ENCODE measurements around the gene ZNF618.

Gene ZNF618

DNA sequence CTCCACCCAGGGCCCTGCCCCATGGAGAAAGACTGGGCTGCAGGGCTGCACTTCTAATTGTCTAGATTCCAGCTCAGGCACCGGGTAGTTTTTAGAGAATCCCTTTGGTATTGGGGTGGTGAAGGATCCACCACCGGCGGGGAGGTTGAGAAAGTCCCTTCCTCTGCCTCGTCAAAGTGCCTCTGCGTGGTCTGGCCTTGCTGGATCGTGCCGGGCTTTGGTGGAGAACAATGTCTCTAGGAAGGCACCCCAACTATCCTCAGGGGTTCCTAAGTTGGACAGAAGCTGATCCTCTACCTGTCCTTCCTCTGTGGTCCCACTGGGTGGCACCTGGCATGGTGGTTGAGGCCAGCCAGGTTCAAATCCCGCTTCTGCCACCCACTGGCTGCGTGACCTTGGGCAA is 209.3 kb downstream of the ZNF618 start:
- no peak for DNase-seq

DNA sequence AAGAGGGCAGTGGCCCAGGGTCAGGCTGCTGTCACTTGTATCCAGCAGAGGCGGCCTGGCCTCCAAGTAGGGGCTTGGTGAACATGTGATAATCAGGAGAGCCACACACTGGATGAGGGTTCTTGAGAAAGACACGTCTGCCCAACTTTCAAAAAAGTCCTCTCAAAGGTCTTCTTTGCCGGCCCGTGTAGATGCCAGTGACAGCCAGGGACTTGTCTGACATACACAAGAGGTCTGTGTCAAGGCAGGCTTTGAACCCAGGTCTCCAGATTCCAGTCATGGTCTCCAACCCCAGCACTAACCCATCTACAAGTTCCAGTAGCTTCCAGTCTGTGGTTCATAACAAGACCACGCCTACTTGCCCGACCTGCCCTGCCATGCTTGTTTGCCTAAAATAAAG is 209.9 kb downstream of the ZNF618 start:
- DNase-seq = no peak

DNA sequence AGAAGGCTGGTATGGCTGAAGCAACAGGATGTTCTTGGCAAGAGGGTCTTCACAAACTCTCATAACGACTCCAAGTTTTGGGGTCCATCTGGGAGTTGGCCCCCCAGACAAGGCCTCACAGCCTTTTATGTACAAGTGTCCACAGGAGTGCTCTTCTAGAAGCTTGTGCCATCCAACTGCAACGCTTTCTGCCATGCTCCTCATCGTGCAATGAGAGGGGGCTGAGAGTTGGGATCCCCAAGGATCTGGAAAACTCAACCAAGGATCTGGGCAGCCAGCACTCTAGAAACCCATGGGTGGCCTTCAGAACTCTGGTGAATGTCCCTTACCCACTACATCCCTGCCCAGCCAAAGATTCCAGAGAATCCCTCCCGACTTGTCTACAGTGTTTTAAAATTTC is 210.5 kb downstream of the ZNF618 start:
- no peak for DNase-seq

DNA sequence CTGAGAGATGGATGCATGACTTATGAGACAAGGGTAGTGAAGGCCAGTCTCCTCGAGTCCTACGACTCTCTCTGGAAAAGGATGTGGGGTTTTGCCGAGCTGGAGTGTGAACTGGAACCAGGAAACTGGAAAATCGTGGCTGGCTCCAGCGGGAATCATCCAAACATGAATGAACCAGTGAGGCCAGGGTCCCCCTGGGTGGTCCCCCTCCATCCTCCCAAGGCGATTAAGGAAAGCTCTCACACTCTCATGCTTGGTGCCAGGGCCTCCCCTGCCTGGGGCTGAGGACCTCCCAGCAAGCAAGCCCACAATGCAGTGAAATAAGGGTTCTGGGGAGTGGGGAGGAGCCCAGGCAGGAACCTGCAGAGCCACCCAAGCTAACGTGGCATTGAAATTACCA is 211.6 kb downstream of the ZNF618 start:
- no peak for DNase-seq

DNA sequence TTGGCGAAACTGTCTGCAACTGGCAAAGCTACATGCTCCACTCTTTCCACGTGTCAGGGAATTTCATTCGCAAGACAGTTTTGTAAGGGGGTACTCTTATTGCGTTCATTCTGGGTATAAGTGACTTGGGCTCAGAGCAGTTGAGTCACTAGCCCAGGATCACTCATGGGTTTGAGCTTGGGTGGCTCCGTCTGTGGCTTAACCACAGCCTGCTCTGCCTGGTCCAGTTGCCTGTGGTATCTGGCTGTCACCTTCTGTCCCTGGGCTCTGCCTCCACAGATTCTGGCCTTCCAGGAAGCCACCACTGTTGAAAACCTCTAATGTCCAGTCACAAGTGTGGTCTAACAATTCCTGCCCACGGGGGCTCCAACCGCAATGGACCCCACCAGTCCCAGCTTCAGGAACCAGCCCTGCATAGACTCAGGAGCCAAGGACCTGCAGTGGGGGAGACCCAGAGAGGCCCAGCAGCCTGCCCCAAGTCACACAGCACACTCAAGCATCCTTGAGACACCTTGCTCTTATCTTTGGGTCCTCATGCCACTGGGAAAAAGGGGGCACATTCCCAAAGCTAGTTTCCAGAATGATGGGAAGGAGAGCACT is 212.6 kb downstream of the ZNF618 start:
- DNase-seq = no peak

DNA sequence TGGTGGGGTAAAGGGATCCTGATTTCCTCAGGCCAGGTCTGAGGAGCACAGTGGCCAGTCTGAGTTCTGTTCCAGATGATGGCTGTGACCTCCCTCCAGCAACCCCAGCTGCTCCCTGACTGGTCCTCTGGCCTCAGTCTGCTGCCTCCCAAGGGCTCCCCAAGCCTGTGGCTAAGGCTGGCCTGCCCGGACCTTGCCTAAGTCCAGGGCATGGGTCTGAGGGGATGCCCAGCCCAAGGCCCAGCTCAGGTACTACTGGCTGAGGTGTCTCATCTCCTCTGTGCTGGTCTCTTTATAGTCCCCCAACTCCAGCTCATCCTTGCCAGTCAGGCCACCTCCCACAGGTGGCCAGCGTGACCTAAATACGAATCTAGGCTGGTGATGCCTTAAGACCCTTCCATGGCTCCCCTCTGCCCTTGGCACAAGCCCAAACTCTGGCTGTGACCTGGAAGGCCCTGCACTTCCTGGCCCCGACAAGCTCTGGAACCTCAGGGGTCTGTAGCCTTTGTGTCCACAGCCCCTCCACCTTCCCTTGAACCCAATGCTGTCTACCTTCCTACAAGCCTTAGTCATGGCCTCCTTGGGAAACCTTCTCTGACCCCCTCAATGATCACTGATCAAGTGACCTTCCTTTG is 213.2 kb downstream of the ZNF618 start:
- DNase-seq = no peak

DNA sequence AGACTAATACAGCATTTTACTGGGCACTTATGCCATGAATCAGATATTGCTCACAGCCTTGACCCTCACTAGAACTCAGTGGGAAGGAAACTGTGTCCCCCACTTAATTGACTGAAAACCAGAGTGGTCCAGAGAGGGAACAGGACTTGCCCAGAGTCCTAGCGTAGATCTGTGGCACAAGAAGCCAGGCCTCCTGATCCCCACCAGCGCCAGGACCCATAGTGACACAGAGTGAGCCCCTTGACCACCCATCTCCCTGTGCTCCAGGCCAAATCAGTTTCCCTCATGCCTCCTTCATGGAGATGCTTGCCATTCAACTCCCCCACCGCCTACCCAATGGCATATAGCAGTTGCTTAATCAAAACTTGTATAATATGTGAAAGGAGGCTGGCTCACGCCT is 214.7 kb downstream of the ZNF618 start:
- no peak for DNase-seq

DNA sequence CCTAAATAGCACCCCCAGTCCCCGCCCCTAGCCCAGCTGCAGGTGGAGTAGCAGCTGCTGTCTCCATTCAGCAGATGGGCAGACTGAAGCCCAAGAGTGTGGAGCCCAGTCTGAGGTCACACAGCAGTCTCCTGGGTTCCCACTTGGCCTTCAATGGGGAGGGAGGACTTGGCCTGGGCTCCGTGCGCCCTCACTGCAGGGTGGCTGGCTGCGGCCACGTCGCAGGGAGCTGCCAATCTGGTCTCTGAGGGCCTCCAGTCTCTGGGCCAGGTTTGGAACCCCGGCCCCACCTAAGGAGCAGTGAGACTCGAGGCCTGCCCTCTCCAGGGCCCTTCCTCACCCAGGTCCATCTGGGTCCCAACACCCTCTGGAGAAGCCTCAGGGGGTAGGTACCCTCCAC is 215.6 kb downstream of the ZNF618 start:
- no peak for DNase-seq

DNA sequence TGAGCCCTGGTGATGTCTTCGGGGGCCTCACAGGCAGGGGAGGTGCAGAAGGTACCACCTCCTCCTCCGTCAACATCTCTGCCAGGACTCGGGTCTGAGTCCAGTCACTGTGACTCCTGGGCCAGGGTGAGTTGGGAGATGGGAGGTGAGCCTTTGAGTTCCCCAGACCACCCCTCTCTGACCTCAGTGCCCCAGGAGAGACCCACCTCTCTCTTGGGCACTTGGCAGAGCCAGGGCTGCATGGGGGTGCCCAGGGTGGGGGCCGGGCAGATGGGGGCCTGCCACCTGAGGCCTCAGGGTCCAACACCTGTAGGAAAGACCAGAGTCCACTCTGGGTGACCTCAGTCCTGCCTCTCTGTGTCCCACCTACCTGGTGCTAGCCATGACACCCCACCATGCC is 216.2 kb downstream of the ZNF618 start:
- no peak for DNase-seq

DNA sequence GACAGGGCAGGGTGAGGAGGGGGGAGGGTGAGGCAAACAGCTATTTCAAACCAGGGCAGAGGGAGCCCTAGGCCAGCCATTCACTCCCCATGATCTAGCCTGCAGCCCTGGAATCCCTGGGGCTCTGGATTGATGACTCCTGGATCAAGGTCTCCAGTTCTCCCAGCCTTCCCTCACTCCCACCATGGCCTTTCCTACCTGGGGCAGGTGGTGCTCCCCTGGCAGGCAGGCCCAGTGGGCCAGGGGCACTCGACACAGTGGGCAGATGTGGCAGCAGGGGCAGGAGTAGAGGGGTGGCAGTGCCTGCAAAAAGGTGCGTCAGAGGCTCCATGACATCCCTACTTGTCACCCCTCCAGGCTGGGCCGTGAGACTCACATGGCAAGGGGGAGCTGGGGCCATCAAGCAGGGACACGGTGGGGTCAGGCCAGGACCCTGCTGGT is 216.9 kb downstream of the ZNF618 start:
- DNase-seq = no peak

DNA sequence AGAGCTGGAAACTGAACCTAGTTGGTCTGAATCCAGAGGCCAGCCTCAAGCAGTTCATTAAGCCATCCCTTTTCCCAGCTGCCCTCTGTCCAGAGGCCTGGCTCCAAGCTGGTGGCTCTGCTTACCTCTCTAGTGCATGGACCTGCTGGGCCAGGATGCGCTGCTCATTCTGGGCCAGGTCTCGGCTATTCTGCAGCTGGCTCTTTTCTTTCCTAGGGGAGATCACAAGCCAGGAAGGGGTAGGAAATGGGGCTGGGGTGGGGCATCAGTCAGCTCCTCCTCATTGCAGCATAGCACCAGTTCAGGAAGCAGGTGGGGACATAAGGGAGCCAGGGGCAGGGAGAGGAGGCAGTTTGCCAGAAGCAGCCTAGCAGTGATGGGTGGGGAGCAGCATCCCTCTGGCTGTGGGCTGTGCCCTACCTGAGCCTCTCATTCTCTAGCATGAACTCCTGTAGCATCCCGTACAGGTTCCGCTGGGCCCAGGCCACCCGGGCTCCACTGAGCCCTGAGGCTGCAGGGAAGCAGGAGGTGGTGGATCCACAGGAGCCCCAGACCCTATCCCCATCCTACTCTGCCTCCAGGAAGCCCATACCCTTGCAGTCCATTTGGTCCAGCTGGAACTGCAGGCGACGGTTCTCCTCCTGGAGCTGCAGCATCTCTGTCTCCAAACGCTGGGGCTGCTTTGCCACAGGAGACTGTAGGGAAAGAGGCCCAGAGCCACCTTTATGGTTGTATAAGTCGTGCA is 217.8 kb downstream of the ZNF618 start:
- DNase-seq = no peak

DNA sequence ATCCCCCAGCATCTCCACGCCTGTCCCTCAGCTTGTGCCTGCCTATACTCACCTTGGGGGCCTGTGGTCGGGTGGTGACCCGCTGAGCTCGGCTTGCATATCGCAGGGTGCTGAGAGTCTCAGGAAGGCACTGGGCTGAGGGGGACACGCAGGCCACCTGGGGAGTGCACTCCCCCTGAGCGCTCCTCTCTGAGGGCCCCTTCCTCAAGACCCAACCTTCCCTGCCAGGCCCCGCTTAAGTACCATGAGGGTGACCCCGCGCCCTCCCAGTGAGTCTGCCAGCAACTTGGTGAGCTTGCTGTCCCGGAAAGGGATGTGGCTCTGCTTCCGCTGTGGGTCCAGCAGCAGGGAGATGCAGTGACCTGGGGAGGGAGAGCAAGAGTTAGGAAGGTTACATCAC is 218.9 kb downstream of the ZNF618 start:
- DNase-seq = no peak

DNA sequence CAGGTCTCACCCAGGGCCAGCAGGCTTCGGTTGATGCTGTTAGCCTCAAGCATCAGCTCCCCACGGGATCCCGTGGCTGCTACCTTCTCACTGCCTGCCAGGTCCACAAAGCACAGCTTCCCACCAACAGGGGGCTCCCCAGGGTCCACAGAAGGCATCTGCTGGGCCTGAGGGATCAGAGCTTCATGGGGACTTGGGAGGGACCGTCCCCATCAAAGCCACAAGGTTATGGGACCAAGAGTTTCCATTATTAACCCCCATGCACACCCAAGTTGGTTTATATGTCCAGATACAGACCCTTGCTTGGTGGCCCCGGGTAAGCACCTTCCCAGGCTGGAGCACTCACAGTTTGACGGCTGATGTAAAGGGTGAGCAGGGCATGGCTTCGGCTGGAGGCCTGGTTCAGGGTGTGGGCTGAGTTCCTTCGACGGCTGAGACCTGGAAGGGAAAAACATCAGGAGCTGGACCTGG is 220.0 kb downstream of the ZNF618 start:
- no peak for DNase-seq

DNA sequence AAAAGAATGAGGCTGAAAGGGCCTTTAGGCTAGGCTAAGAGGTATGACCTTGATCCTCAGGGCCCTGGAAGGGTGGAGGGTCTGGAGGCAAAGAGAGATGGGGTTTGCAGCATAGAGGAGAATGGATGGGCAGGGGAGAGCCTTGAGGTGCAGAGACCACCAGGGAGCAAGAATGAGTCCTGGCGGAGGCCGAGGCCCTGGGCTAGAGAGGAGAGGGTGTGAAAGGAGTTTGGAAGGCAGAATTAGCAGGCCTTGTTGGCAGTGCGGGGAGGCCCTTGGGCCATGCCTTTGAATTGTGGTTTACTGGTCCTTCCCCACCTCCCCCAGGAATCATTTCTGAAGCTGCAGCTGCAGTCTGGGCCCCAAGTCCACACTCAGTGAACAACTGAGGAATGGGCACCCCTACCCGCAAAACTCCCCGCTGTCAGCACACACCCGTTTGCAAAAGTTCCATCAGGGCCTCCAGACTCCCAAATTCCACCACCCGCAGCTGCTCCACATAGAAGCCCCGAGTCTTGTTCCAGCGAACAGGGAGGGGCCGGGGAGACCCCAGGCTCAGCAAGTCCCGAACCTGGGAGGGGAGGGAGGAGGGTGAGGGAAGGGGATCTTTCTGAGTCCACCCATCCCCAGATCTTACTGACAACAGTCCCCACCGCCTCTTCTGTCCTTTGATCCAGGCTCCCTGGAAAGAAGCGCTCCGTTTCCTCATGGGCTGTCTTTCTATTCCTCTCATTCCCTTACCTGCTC is 220.9 kb downstream of the ZNF618 start:
- DNase-seq = no peak

DNA sequence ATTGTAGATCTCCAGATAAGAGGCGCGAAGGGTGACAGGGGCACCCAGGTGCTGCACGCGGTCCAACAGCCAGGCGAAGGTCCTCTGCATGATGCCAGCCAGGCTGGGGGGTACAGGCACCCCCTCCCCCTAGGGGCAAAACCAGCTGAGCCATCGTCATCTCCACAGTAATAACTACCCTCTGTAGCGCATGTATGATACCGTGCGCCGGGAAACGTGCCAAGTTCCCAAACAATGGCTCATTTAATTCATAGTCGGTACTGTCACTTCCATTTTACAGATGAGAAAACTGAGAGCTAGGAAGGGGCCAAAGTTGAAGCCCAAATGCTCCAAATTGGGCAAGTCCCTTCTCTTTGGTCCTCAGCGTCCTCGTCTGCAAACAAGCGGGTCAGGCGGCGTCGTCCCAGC is 221.5 kb downstream of the ZNF618 start:
- DNase-seq = no peak

DNA sequence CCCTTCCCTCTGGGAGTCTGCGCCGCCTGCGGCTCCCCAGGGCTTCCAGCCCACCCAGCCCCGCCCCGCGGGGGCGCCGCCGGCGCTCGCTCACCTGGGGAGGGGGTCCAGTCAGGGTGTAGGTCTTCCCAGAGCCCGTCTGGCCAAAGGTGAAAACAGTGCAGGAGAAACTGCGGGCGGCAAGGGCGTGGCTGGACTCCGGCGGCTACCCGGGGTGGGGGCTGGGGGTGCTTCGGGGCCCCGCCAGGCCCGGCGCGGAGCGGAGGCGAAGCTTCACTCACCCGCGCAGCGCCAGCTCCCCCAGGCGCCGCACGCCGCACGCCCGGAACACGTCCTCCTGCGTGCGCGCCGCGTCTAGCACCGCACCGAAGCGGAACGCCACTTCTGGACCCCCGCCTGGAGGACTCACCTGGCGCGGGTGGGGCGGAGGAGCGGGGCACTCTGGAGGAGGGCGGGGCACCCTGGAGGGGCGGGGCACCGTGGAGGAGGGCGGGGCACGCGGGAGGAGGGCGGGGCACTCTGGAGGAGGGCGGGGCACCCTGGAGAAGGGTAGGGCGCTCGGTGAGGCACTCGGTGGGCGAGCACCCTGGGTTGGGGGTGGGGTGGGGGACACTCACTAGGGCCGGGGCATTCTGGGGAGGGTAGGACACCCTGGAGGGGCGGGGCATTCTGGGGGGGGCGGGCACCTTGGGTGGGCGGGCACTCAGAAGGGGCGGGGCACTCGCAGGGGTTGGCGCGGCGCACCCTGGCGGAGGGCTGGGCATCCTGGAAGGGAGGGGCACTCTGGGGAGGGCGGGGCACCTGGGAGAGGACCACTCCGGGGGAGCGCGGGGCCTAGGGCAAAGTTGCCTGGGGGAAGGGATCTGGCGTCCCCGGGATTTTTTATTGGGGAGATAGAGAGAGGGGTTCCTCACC is 222.2 kb downstream of the ZNF618 start:
- DNase-seq = no peak

DNA sequence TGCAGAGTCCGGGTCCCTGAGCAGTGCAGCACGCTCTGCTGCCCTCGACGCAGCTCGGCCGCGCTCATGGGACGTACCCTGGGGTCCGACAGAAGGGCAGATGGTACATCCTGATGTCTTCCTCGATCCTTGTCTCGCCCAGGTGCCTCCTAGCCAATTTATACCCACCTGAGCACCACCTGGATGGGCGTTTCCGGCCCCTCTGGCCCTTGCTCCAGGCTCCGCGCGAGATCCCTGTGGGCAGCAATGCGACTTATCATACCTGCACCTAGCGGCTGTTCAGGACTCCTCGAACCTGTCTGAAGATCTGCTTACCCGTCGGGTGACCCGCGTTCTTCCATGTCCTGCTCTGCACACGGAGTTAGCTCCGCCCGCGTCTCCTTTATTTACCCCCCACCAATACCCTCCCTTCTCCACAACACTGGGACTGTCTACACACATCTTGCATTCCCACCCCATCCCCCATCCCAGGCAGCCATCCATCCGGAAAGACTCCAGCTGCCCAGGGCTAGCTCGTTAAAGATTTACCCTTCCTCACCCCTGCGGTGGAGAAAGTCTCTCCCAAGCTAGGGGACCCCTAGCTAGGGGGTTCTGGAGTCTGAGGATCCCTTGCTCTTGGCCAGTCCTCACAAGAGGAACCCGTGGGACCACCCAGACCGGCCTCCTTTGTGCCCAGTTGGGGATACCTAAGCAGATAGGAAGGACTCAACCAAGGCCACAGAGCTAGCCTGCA is 223.0 kb downstream of the ZNF618 start, which contains the start of gene KIF12:
Gene KIF12 (minus strand): TSS at position 357 of the 733 bp plus-strand sequence. CDS start 16 bp downstream, at position 341.
- no peak for DNase-seq

DNA sequence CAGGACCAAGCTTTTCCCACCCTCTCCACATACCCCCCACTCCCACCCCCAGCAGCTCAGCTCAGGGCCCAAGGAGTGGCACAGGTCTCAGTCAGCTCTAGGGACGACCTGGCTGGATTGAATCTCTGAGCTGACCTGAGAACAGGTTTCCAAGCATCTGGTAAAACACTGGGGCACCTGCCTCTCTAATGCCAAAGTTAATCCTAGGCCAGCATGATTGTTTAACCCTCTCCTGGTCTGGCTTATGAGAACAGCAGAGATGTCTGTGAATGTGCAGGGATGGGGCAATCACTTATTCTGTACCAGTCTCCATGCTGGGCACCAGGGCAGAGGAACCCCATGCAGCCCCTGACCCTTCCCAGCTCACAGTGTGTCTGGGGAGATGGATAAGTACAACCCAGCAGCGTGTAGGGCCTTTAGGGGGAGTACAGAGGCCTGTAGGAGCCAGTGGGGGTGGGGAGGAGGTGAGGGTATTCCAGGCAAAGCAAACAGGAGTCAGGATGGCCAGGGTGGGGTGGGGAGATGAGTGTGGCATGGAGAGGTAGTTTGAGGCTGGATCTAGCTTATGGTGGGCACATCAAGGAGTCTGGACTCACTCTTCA is 223.7 kb downstream of the ZNF618 start:
- DNase-seq = no peak

DNA sequence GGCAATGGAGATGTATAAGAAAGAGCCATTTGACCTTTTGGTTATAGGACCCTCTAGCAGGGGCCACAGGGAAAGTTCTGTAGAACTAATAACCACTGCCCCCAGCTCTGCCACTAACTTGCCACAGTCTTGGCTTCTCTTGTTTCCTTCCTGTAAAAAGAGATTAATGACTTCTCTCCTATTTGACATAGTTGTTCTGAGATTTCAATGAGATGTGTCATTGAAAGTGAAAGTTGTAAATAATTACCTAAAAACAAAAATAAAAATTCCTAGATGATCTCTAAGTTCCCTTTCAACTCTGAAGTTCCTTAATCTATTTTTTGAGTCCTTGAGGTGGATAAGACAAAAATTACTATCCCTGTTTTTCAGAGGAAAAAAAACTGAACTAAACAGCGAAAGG is 224.4 kb downstream of the ZNF618 start:
- no peak for DNase-seq

DNA sequence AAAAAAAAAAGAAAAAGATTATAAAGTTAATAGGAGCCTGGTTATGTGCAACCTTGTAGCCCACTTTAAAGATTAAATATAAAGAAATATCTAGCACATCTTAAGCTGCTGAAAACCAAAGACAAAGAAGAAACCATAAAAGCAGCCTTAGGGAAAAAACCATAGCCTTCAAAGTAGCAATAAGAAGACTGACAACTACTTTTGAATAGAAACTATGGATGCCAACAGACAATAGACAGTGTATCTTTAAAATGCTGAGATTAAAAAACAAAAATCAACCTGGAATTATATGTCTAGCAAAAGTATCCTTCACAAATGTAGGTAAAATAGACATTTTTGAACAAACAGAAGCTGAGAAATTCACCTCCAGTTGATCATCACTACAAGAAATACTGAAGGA is 226.4 kb downstream of the ZNF618 start:
- DNase-seq = no peak

DNA sequence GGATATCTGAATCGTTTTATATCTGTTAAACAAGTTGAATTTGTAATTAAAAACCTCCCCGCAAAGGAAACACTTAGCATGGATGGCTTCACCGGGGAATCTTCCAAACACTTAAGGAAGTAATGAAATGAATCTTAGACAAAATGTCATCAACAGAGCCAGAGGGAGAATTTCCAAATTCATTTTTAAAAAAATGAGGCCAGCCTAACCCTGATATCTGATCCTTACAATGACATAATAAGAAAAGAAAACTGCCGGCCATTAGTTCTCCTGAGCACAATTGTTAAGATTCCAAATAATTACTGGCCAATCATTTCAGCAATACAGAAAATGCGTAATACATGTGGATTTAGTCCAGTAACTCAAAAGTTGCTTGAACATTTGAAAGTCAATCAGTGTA is 229.1 kb downstream of the ZNF618 start:
- DNase-seq = no peak
